Activated T-helper 2 cell treated with anti-CD3 and anti-CD28 coated beads, Interferon-gamma antibody, Interleukin-2, Interleukin-4, amounts not matched to agents 10 μg/mL and 5 μg/mL and 100 μg/mL, durations not matched to agents 14 hours and 24 hours and 36 hours (primary cell): ENCODE measurements around the gene BID. TPM values are rescaled to one million over a fixed set of nuclear protein-coding genes. Genes with fewer than 3 reads are reported as not detected.

Experiments used
- DNase-seq: peaks from one replicate; pipeline ENCODE4 v3.0.0; 2021; ENCODE audit warnings: low spot score
- H3K27ac Mint-ChIP-seq: one replicate; pipeline ENCODE4 v1.8.0; 2021; ENCODE audit warnings: mixed read lengths
- H3K27me3 Mint-ChIP-seq: one replicate; pipeline ENCODE4 v1.8.0; 2021; ENCODE audit warnings: low read depth, mixed read lengths
- H3K36me3 Mint-ChIP-seq: one replicate; pipeline ENCODE4 v1.8.0; 2021; ENCODE audit warnings: low read depth, mixed read lengths
- H3K4me1 Mint-ChIP-seq: one replicate; pipeline ENCODE4 v1.8.0; 2021; ENCODE audit warnings: low read depth, mixed read lengths
- H3K4me3 Mint-ChIP-seq: one replicate; pipeline ENCODE4 v1.8.0; 2021; ENCODE audit warnings: low read depth, mild to moderate bottlenecking, moderate library complexity, mixed read lengths
- H3K9me3 Mint-ChIP-seq: one replicate; pipeline ENCODE4 v1.8.0; 2021; ENCODE audit warnings: mixed read lengths
- intact Hi-C: fragments of 100-400 bp; cut with micrococcal nuclease; formaldehyde crosslinking; loops from one replicate; pipeline ENCODE4 v1.15.1; 2023
- total RNA-seq: library from RNA; stranded (reverse); gene quantifications from 2 replicates; pipeline ENCODE4 v1.2.3, GENCODE V29; 2022

Gene BID
- total RNA-seq, 1 donor from 2014 or later: 11.5 TPM

GRCh38 chr22:17795661-17796548, 21.6 kb upstream of the BID start:
- Mint-ChIP-seq H3K27ac (no peak overlapping the region), H3K4me1 (peaks cover 3% of the 10 kb centered on the region), H3K4me3 (no peak overlapping the region), H3K9me3 (no peaks in the 10 kb centered on the region), H3K27me3 (no peaks in the 10 kb centered on the region), H3K36me3 (no peaks in the 10 kb centered on the region)
- no peak for DNase-seq
- intact Hi-C loops: no loop called here

- no peak overlapping the region for H3K27ac Mint-ChIP-seq
- no peaks in the 10 kb centered on the region for H3K27me3 Mint-ChIP-seq
- H3K4me3 Mint-ChIP-seq: no peak overlapping the region
- no peaks in the 10 kb centered on the region for H3K9me3 Mint-ChIP-seq
- H3K36me3 Mint-ChIP-seq: no peaks in the 10 kb centered on the region
- H3K4me1 Mint-ChIP-seq: peaks cover 3% of the 10 kb centered on the region
- no peak for DNase-seq
- intact Hi-C loops: no loop called here
Measured at GRCh38 chr22:17794726-17795542, 20.7 kb upstream of the BID start.

- Mint-ChIP-seq H3K36me3 (no peaks in the 10 kb centered on the region), H3K27me3 (no peaks in the 10 kb centered on the region), H3K27ac (no peak overlapping the region), H3K4me1 (no peaks in the 10 kb centered on the region), H3K4me3 (no peak overlapping the region), H3K9me3 (no peaks in the 10 kb centered on the region)
- no peak for DNase-seq
- intact Hi-C loops: no loop called here
Measured at GRCh38 chr22:17792854-17793434, 18.7 kb upstream of the BID start.

- H3K4me1 Mint-ChIP-seq: no peaks in the 10 kb centered on the region
- no peak overlapping the region for H3K27ac Mint-ChIP-seq
- no peaks in the 10 kb centered on the region for H3K27me3 Mint-ChIP-seq
- H3K9me3 Mint-ChIP-seq: no peaks in the 10 kb centered on the region
- DNase-seq: no peak
- intact Hi-C loops: no loop called here
- no peak overlapping the region for H3K4me3 Mint-ChIP-seq
- no peaks in the 10 kb centered on the region for H3K36me3 Mint-ChIP-seq
Measured at GRCh38 chr22:17792299-17792698, 18.0 kb upstream of the BID start.

- no peaks in the 10 kb centered on the region for H3K9me3 Mint-ChIP-seq
- H3K27me3 Mint-ChIP-seq: no peaks in the 10 kb centered on the region
- no peak overlapping the region for H3K4me3 Mint-ChIP-seq
- H3K36me3 Mint-ChIP-seq: no peaks in the 10 kb centered on the region
- DNase-seq: no peak
- no peak overlapping the region for H3K27ac Mint-ChIP-seq
- H3K4me1 Mint-ChIP-seq: no peaks in the 10 kb centered on the region
- intact Hi-C loops: no loop called here
Measured at GRCh38 chr22:17791196-17791595, 16.9 kb upstream of the BID start.

- intact Hi-C loops: no loop called here
- Mint-ChIP-seq H3K27me3 (no peaks in the 10 kb centered on the region), H3K9me3 (no peaks in the 10 kb centered on the region), H3K4me1 (no peaks in the 10 kb centered on the region), H3K4me3 (no peak overlapping the region), H3K36me3 (no peaks in the 10 kb centered on the region), H3K27ac (no peak overlapping the region)
- no peak for DNase-seq
Measured at GRCh38 chr22:17789379-17790200, 15.3 kb upstream of the BID start.

- no peak overlapping the region for H3K27ac Mint-ChIP-seq
- H3K36me3 Mint-ChIP-seq: no peaks in the 10 kb centered on the region
- peaks cover 2% of the 10 kb centered on the region for H3K27me3 Mint-ChIP-seq
- no peak overlapping the region for H3K4me3 Mint-ChIP-seq
- intact Hi-C loops: no loop called here
- no peaks in the 10 kb centered on the region for H3K4me1 Mint-ChIP-seq
- H3K9me3 Mint-ChIP-seq: no peaks in the 10 kb centered on the region
- DNase-seq: no peak
Measured at GRCh38 chr22:17788528-17789378, 14.5 kb upstream of the BID start.

GRCh38 chr22:17787716-17788330, 13.6 kb upstream of the BID start:
- Mint-ChIP-seq H3K36me3 (no peaks in the 10 kb centered on the region), H3K27me3 (peaks cover 5% of the 10 kb centered on the region), H3K27ac (no peak overlapping the region), H3K4me3 (no peak overlapping the region), H3K9me3 (no peaks in the 10 kb centered on the region), H3K4me1 (no peaks in the 10 kb centered on the region)
- no peak for DNase-seq
- intact Hi-C loops: no loop called here

- intact Hi-C loops: no loop called here
- no peak for DNase-seq
- H3K36me3 Mint-ChIP-seq: no peaks in the 10 kb centered on the region
- no peaks in the 10 kb centered on the region for H3K4me1 Mint-ChIP-seq
- no peak overlapping the region for H3K27ac Mint-ChIP-seq
- peaks cover 5% of the 10 kb centered on the region for H3K27me3 Mint-ChIP-seq
- H3K4me3 Mint-ChIP-seq: no peak overlapping the region
- no peaks in the 10 kb centered on the region for H3K9me3 Mint-ChIP-seq
Measured at GRCh38 chr22:17787241-17787640, 13.0 kb upstream of the BID start.

- DNase-seq: no peak
- peaks cover 1% of the 10 kb centered on the region for H3K4me1 Mint-ChIP-seq
- intact Hi-C loops: no loop called here
- H3K27me3 Mint-ChIP-seq: peaks cover 5% of the 10 kb centered on the region
- no peaks in the 10 kb centered on the region for H3K9me3 Mint-ChIP-seq
- H3K36me3 Mint-ChIP-seq: no peaks in the 10 kb centered on the region
- H3K4me3 Mint-ChIP-seq: no peak overlapping the region
- no peak overlapping the region for H3K27ac Mint-ChIP-seq
Measured at GRCh38 chr22:17786435-17787161, 12.3 kb upstream of the BID start.
